ENCODE measurements around the gene CCDC88C.

DNA sequence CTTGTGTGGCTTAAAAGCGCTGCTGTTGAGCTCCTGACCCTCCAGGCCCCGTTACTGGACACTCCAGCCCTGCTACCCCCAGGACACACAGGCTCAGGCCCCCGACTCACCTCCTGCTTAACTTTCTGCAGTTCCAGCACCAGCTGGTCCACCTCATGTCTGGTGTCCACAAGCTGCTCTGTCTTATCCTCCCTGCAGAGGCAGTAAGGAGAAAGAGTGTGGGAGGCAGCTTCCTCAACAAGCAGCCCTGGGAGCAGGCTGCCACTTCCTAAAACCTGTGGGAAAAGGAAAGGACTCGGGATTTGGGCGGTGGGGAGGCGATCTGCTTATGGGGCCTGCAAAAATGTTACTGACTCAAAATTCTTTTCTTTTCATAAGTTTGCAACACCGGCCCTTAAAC, 79.2 kb downstream of the CCDC88C start:
- TF ChIP-seq, protein P1, sequence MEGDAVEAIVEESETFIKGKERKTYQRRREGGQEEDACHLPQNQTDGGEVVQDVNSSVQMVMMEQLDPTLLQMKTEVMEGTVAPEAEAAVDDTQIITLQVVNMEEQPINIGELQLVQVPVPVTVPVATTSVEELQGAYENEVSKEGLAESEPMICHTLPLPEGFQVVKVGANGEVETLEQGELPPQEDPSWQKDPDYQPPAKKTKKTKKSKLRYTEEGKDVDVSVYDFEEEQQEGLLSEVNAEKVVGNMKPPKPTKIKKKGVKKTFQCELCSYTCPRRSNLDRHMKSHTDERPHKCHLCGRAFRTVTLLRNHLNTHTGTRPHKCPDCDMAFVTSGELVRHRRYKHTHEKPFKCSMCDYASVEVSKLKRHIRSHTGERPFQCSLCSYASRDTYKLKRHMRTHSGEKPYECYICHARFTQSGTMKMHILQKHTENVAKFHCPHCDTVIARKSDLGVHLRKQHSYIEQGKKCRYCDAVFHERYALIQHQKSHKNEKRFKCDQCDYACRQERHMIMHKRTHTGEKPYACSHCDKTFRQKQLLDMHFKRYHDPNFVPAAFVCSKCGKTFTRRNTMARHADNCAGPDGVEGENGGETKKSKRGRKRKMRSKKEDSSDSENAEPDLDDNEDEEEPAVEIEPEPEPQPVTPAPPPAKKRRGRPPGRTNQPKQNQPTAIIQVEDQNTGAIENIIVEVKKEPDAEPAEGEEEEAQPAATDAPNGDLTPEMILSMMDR (IDR thresholded peaks at IDR 0.05), result no peak
- TF ChIP-seq POLR2A (IDR thresholded peaks at IDR 0.05), result no peak
